ENCODE results near the gene PANK1. TPM values are rescaled to one million over a fixed set of nuclear protein-coding genes. Genes with fewer than 3 reads are reported as not detected.

The PANK1 gene
- total RNA-seq, 2 experiments from 2014 or later: 6.4 to 7.0 TPM

GRCh38 chr10:89649051-89649450, 4.0 kb upstream of the PANK1 start:
- no peaks in the 10 kb centered on the region for H3K36me3 Mint-ChIP-seq (ENCODE audit: low read depth)
- POLR2A ChIA-PET: no interaction called here
- CTCF ChIA-PET: no interaction called here
- DNase-seq: no peak
- peaks cover 19% of the 10 kb centered on the region for H3K4me1 Mint-ChIP-seq (ENCODE audit: low read depth)
- no peak for ATAC-seq
- no peaks in the 10 kb centered on the region for H3K9me3 Mint-ChIP-seq (ENCODE audit: insufficient read depth)
- peaks cover 35% of the 10 kb centered on the region for H3K27me3 Mint-ChIP-seq (ENCODE audit: low read depth)
- no peak overlapping the region for H3K27ac Mint-ChIP-seq
- H3K4me3 Mint-ChIP-seq: no peak overlapping the region

- no peak for DNase-seq
- Mint-ChIP-seq H3K27ac (no peak overlapping the region), H3K4me1 (ENCODE audit: low read depth) (peaks cover 14% of the 10 kb centered on the region), H3K4me3 (no peak overlapping the region), H3K27me3 (ENCODE audit: low read depth) (peaks cover 34% of the 10 kb centered on the region), H3K36me3 (ENCODE audit: low read depth) (no peaks in the 10 kb centered on the region), H3K9me3 (ENCODE audit: insufficient read depth) (no peaks in the 10 kb centered on the region)
- ATAC-seq: no peak
- ChIA-PET POLR2A (no interaction called here), CTCF (interaction anchor here (0.6 kb wide), 1 partner anchor 472 kb away, joined by 3 read pairs; no protein-coding TSS in a partner anchor)
These were observed 3.0 kb upstream of the PANK1 start for GRCh38 chr10:89648074-89648473.

GRCh38 chr10:89646889-89647657, 2.0 kb upstream of the PANK1 start:
- Mint-ChIP-seq H3K36me3 (ENCODE audit: low read depth) (no peaks in the 10 kb centered on the region), H3K27ac (no peak overlapping the region), H3K4me1 (ENCODE audit: low read depth) (peaks cover 12% of the 10 kb centered on the region), H3K27me3 (ENCODE audit: low read depth) (peaks cover 34% of the 10 kb centered on the region), H3K9me3 (ENCODE audit: insufficient read depth) (no peaks in the 10 kb centered on the region), H3K4me3 (no peak overlapping the region)
- no peak for DNase-seq
- ChIA-PET POLR2A (interaction anchor here (0.7 kb wide), 1 partner anchor 78 kb away, joined by 3 read pairs; no protein-coding TSS in a partner anchor), CTCF (interaction anchor here (1.0 kb wide), 1 partner anchor 54 kb away, joined by 3 read pairs; the partner anchor contains the start of gene KIF20B)
- ATAC-seq: no peak

GRCh38 chr10:89645742-89646172, 715 bp upstream of the PANK1 start:
- Mint-ChIP-seq H3K27me3 (ENCODE audit: low read depth) (peaks cover 36% of the 10 kb centered on the region), H3K4me3 (no peak overlapping the region), H3K9me3 (ENCODE audit: insufficient read depth) (no peaks in the 10 kb centered on the region), H3K36me3 (ENCODE audit: low read depth) (no peaks in the 10 kb centered on the region), H3K27ac (peak overlapping the region; percentile 83), H3K4me1 (ENCODE audit: low read depth) (peaks cover 12% of the 10 kb centered on the region)
- ATAC-seq: no peak
- DNase-seq: no peak
- ChIA-PET CTCF (interaction anchor here (1.0 kb wide), 1 partner anchor 55 kb away, joined by 3 read pairs; the partner anchor contains the start of gene KIF20B), POLR2A (no interaction called here)

- Mint-ChIP-seq H3K9me3 (ENCODE audit: insufficient read depth) (no peaks in the 10 kb centered on the region), H3K36me3 (ENCODE audit: low read depth) (no peaks in the 10 kb centered on the region), H3K4me1 (ENCODE audit: low read depth) (peaks cover 12% of the 10 kb centered on the region), H3K27ac (peak overlapping the region; percentile 25), H3K4me3 (no peak overlapping the region), H3K27me3 (ENCODE audit: low read depth) (peaks cover 29% of the 10 kb centered on the region)
- CTCF ChIA-PET: no interaction called here
- POLR2A ChIA-PET: interaction anchor here (1.2 to 2.5 kb wide), 2 partner anchors 57 to 229 kb away, joined by 3 to 29 read pairs; partner anchors contain the start of gene KIF20B
- peak; percentile 46 for ATAC-seq
- DNase-seq: no peak
These were observed 413 bp downstream of the PANK1 start for GRCh38 chr10:89644691-89644966.

- Mint-ChIP-seq H3K27ac (peak overlapping the region; percentile 25), H3K4me1 (ENCODE audit: low read depth) (peaks cover 12% of the 10 kb centered on the region), H3K9me3 (ENCODE audit: insufficient read depth) (no peaks in the 10 kb centered on the region), H3K27me3 (ENCODE audit: low read depth) (peaks cover 25% of the 10 kb centered on the region), H3K36me3 (ENCODE audit: low read depth) (no peaks in the 10 kb centered on the region), H3K4me3 (no peak overlapping the region)
- ChIA-PET POLR2A (interaction anchor here (0.6 to 2.5 kb wide), 6 partner anchors 12 to 342 kb away, joined by 3 to 29 read pairs (median 4); partner anchors contain the start of genes IFIT2, IFIT5 and KIF20B), CTCF (interaction anchor here (0.7 to 1.8 kb wide), 4 partner anchors 15 to 276 kb away, joined by 3 to 8 read pairs (median 3); partner anchors contain the start of gene KIF20B)
- ATAC-seq (peak; percentile 89), DNase-seq (peak; percentile 89)
These were observed 991 bp downstream of the PANK1 start for GRCh38 chr10:89643812-89644690.

- peaks cover 22% of the 10 kb centered on the region for H3K27me3 Mint-ChIP-seq (ENCODE audit: low read depth)
- no peaks in the 10 kb centered on the region for H3K36me3 Mint-ChIP-seq (ENCODE audit: low read depth)
- H3K4me3 Mint-ChIP-seq: no peak overlapping the region
- POLR2A ChIA-PET: interaction anchor here (0.6 to 2.5 kb wide), 5 partner anchors 13 to 341 kb away, joined by 3 to 29 read pairs (median 4); partner anchors contain the start of genes IFIT2, IFIT5 and KIF20B
- CTCF ChIA-PET: interaction anchor here (0.7 to 1.8 kb wide), 4 partner anchors 14 to 275 kb away, joined by 3 to 8 read pairs (median 3); partner anchors contain the start of gene KIF20B
- H3K4me1 Mint-ChIP-seq (ENCODE audit: low read depth): peaks cover 12% of the 10 kb centered on the region
- no peak for ATAC-seq
- DNase-seq: no peak
- H3K27ac Mint-ChIP-seq: no peak overlapping the region
- H3K9me3 Mint-ChIP-seq (ENCODE audit: insufficient read depth): no peaks in the 10 kb centered on the region
These were observed 1.6 kb downstream of the PANK1 start for GRCh38 chr10:89643431-89643811.

- ChIA-PET CTCF (interaction anchor here (1.8 kb wide), 1 partner anchor 59 kb away, joined by 8 read pairs; the partner anchor contains the start of gene KIF20B), POLR2A (no interaction called here)
- no peak overlapping the region for H3K27ac Mint-ChIP-seq
- peaks cover 15% of the 10 kb centered on the region for H3K27me3 Mint-ChIP-seq (ENCODE audit: low read depth)
- peaks cover 12% of the 10 kb centered on the region for H3K4me1 Mint-ChIP-seq (ENCODE audit: low read depth)
- DNase-seq: no peak
- no peak overlapping the region for H3K4me3 Mint-ChIP-seq
- no peaks in the 10 kb centered on the region for H3K36me3 Mint-ChIP-seq (ENCODE audit: low read depth)
- ATAC-seq: no peak
- H3K9me3 Mint-ChIP-seq (ENCODE audit: insufficient read depth): no peaks in the 10 kb centered on the region
These were observed 2.8 kb downstream of the PANK1 start for GRCh38 chr10:89642193-89642592.

- H3K27ac Mint-ChIP-seq: no peak overlapping the region
- ChIA-PET POLR2A (no interaction called here), CTCF (no interaction called here)
- no peak for ATAC-seq
- H3K4me3 Mint-ChIP-seq: no peak overlapping the region
- DNase-seq: no peak
- H3K9me3 Mint-ChIP-seq (ENCODE audit: insufficient read depth): no peaks in the 10 kb centered on the region
- H3K36me3 Mint-ChIP-seq (ENCODE audit: low read depth): no peaks in the 10 kb centered on the region
- peaks cover 6% of the 10 kb centered on the region for H3K27me3 Mint-ChIP-seq (ENCODE audit: low read depth)
- H3K4me1 Mint-ChIP-seq (ENCODE audit: low read depth): peaks cover 6% of the 10 kb centered on the region
These were observed 4.8 kb downstream of the PANK1 start for GRCh38 chr10:89640241-89640640.

- no peak overlapping the region for H3K4me3 Mint-ChIP-seq
- ChIA-PET POLR2A (no interaction called here), CTCF (no interaction called here)
- H3K9me3 Mint-ChIP-seq (ENCODE audit: insufficient read depth): no peaks in the 10 kb centered on the region
- peaks cover 4% of the 10 kb centered on the region for H3K4me1 Mint-ChIP-seq (ENCODE audit: low read depth)
- H3K27ac Mint-ChIP-seq: no peak overlapping the region
- ATAC-seq: no peak
- peaks cover 5% of the 10 kb centered on the region for H3K36me3 Mint-ChIP-seq (ENCODE audit: low read depth)
- H3K27me3 Mint-ChIP-seq (ENCODE audit: low read depth): peaks cover 4% of the 10 kb centered on the region
- no peak for DNase-seq
These were observed 5.7 kb downstream of the PANK1 start for GRCh38 chr10:89639326-89639725.

- no peaks in the 10 kb centered on the region for H3K4me1 Mint-ChIP-seq (ENCODE audit: low read depth)
- no peak overlapping the region for H3K4me3 Mint-ChIP-seq
- CTCF ChIA-PET: no interaction called here
- peaks cover 2% of the 10 kb centered on the region for H3K27me3 Mint-ChIP-seq (ENCODE audit: low read depth)
- no peak for ATAC-seq
- H3K27ac Mint-ChIP-seq: no peak overlapping the region
- POLR2A ChIA-PET: no interaction called here
- H3K9me3 Mint-ChIP-seq (ENCODE audit: insufficient read depth): no peaks in the 10 kb centered on the region
- no peak for DNase-seq
- peaks cover 7% of the 10 kb centered on the region for H3K36me3 Mint-ChIP-seq (ENCODE audit: low read depth)
These were observed 7.9 kb downstream of the PANK1 start for GRCh38 chr10:89637113-89637512.

GRCh38 chr10:89634637-89635036, 10.4 kb downstream of the PANK1 start:
- H3K27ac Mint-ChIP-seq: no peak overlapping the region
- peaks cover 7% of the 10 kb centered on the region for H3K36me3 Mint-ChIP-seq (ENCODE audit: low read depth)
- no peak overlapping the region for H3K4me3 Mint-ChIP-seq
- ATAC-seq (no peak), DNase-seq (no peak)
- no peaks in the 10 kb centered on the region for H3K9me3 Mint-ChIP-seq (ENCODE audit: insufficient read depth)
- POLR2A ChIA-PET: no interaction called here
- no peaks in the 10 kb centered on the region for H3K27me3 Mint-ChIP-seq (ENCODE audit: low read depth)
- CTCF ChIA-PET: no interaction called here
- no peaks in the 10 kb centered on the region for H3K4me1 Mint-ChIP-seq (ENCODE audit: low read depth)
